ENCODE data around the gene KCNQ1. TPM values are rescaled to one million over a fixed set of nuclear protein-coding genes. Genes with fewer than 3 reads are reported as not detected.

The KCNQ1 gene
- total and polyA plus RNA-seq, 12 donors = 11.0 to 447 (median 320) TPM

- Histone ChIP-seq H3K4me3 (no peak overlapping the region), H3K27ac (peak overlapping the region in 1 of 5 donors; percentile 71), H3K4me1 (replicated peaks in 1 of 2) (no peaks in the 10 kb centered on the region), H3K36me3 (replicated peaks in 1 of 2) (peaks cover 0 to 48% of the 10 kb centered on the region in 2 donors), H3K9me3 (replicated peaks in 1 of 3) (no peaks in the 10 kb centered on the region), H3K27me3 (no peaks in the 10 kb centered on the region)
- 88 to 94% (median 92%) methylated on average over 6 to 23 of the region's 23 CpGs for WGBS, 4 donors
- intact Hi-C loops (cut with DNase I) = no loop called here
- DNase-seq = peak; percentile 8 to 41 (median 15)
- no peak for TF ChIP-seq POLR2A (IDR thresholded peaks at IDR 0.05)
- TF ChIP-seq CTCF (IDR thresholded peaks at IDR 0.05) = no peak
These were observed 137.1 kb downstream of the KCNQ1 start for GRCh38 chr11:2581931-2582350.

- intact Hi-C loops (cut with DNase I) = no loop called here
- Histone ChIP-seq H3K36me3 (replicated peaks in 1 of 2) (peaks cover 0 to 48% of the 10 kb centered on the region in 2 donors), H3K27ac (peak overlapping the region in 1 of 5 donors; percentile 71), H3K4me3 (no peak overlapping the region), H3K9me3 (replicated peaks in 1 of 3) (no peaks in the 10 kb centered on the region), H3K27me3 (no peaks in the 10 kb centered on the region), H3K4me1 (replicated peaks in 1 of 2) (no peaks in the 10 kb centered on the region)
- 69 to 79% (median 74%) methylated on average over 4 to 12 of the region's 12 CpGs for WGBS, 4 donors
- TF ChIP-seq CTCF (IDR thresholded peaks at IDR 0.05) = no peak
- TF ChIP-seq POLR2A (IDR thresholded peaks at IDR 0.05) = no peak
- DNase-seq = peak; percentile 18 to 55 (median 28)
These were observed 137.6 kb downstream of the KCNQ1 start for GRCh38 chr11:2582351-2582945.

- H3K4me1 ChIP-seq (replicated peaks in 1 of 2) = no peaks in the 10 kb centered on the region
- no peaks in the 10 kb centered on the region for H3K27me3 ChIP-seq
- DNase-seq = peak in 6 of 7 donors; percentile 2 to 48 (median 18)
- H3K27ac ChIP-seq = peak overlapping the region in 1 of 5 donors; percentile 71
- H3K4me3 ChIP-seq = no peak overlapping the region
- no peaks in the 10 kb centered on the region for H3K9me3 ChIP-seq (replicated peaks in 1 of 3)
- no peak for TF ChIP-seq POLR2A (IDR thresholded peaks at IDR 0.05)
- no peak for TF ChIP-seq CTCF (IDR thresholded peaks at IDR 0.05)
- H3K36me3 ChIP-seq (replicated peaks in 1 of 2) = peaks cover 0 to 49% of the 10 kb centered on the region in 2 donors
- intact Hi-C loops (cut with DNase I) = no loop called here
- WGBS, 4 donors = 82 to 85% (median 83%) methylated on average over 25 to 33 of the region's 33 CpGs
These were observed 138.3 kb downstream of the KCNQ1 start for GRCh38 chr11:2582946-2583604.

- H3K4me3 ChIP-seq = no peak overlapping the region
- no peaks in the 10 kb centered on the region for H3K4me1 ChIP-seq (replicated peaks in 1 of 2)
- TF ChIP-seq POLR2A (IDR thresholded peaks at IDR 0.05) = no peak
- TF ChIP-seq CTCF (IDR thresholded peaks at IDR 0.05) = no peak
- WGBS, 4 donors = 74 to 100% (median 93%) methylated on average over 2 to 6 of the region's 6 CpGs
- DNase-seq = peak in 3 of 7 donors; percentile 1 to 42 (median 14)
- no peaks in the 10 kb centered on the region for H3K9me3 ChIP-seq (replicated peaks in 1 of 3)
- intact Hi-C loops (cut with DNase I) = no loop called here
- H3K27me3 ChIP-seq = no peaks in the 10 kb centered on the region
- peaks cover 0 to 51% of the 10 kb centered on the region in 2 donors for H3K36me3 ChIP-seq (replicated peaks in 1 of 2)
- peak overlapping the region in 1 of 5 donors; percentile 71 for H3K27ac ChIP-seq
These were observed 138.8 kb downstream of the KCNQ1 start for GRCh38 chr11:2583605-2583958.

Measured in adrenal gland (tissue), 12 donors.